A673 (cell line): Measurements from ENCODE around the gene OR6C76. TPM values are rescaled to one million over a fixed set of nuclear protein-coding genes. Genes with fewer than 3 reads are reported as not detected.
"Not testable (repeated sequence)": the region's sequence is repeated elsewhere in the genome, so short reads cannot be mapped to it uniquely, and the experiment has no call there.

Experiments
- BruUV-seq: library from RNA; stranded (reverse); fragments of 400-500 nt; replicated peaks from 2 replicates; lab custom pipeline; 2021; lab: Mats Ljungman, UMichigan
- CTCF ChIA-PET: fragments of 300-600 bp; sonication (Branson Sonifier 250); formaldehyde crosslinking; loops from one replicate; lab custom pipeline; 2022; ENCODE audit warnings: antibody characterized with exemption; lab: Charles Lee
- POLR2A ChIA-PET: fragments of 300-600 bp; sonication (Branson Sonifier 250); formaldehyde crosslinking; loops from one replicate; lab custom pipeline; 2022; ENCODE audit warnings: antibody characterized with exemption; ENCODE audit not compliant: low non-redundant PET; lab: Charles Lee
- DNase-seq: peaks from one replicate; pipeline ENCODE4 v3.0.0-alpha.2; 2015; ENCODE audit warnings: low spot score
- H3K27ac ChIP-seq: fragments of 200-600 bp; sonication (generic); 2 replicates; pipeline ENCODE4 v1.5.1; 2016; ENCODE audit warnings: mixed run types, low read depth, mild to moderate bottlenecking, mixed read lengths, antibody characterized with exemption, low read length; ENCODE audit not compliant: poor library complexity, severe bottlenecking
- H3K27me3 ChIP-seq: fragments of 200-600 bp; sonication (generic); replicated peaks from 2 replicates; pipeline ENCODE4 v1.6.1; 2017; ENCODE audit warnings: mixed run types, low read depth, mild to moderate bottlenecking, mixed read lengths, antibody characterized with exemption, low read length; ENCODE audit not compliant: insufficient read depth, poor library complexity
- H3K36me3 ChIP-seq: fragments of 200-600 bp; sonication (generic); 2 replicates; pipeline ENCODE4 v1.6.1; 2016; ENCODE audit warnings: mixed run types, mild to moderate bottlenecking, mixed read lengths, antibody characterized with exemption, low read length; ENCODE audit not compliant: insufficient read depth, poor library complexity, severe bottlenecking
- H3K4me1 ChIP-seq: fragments of 200-600 bp; sonication (generic); 2 replicates; pipeline ENCODE4 v1.6.1; 2017; ENCODE audit warnings: mixed run types, mild to moderate bottlenecking, mixed read lengths, antibody characterized with exemption, low read length; ENCODE audit not compliant: insufficient read depth, poor library complexity, severe bottlenecking
- H3K4me3 ChIP-seq: fragments of 200-600 bp; sonication (generic); 2 replicates; pipeline ENCODE4 v1.5.1; 2016; ENCODE audit warnings: low read depth, mixed run types, mild to moderate bottlenecking, mixed read lengths, low read length; ENCODE audit not compliant: poor library complexity, severe bottlenecking
- H3K9me3 ChIP-seq: fragments of 200-600 bp; sonication (generic); 2 replicates; pipeline ENCODE4 v1.6.1; 2016; ENCODE audit warnings: mixed run types, low read depth, mild to moderate bottlenecking, mixed read lengths, antibody characterized with exemption, low read length; ENCODE audit not compliant: poor library complexity, severe bottlenecking
- CTCF ChIP-seq: fragments of 300-800, 200-600 bp; sonication (generic); conservative IDR thresholded peaks from 2 replicates; pipeline ENCODE4 v1.5.1; 2017; ENCODE audit warnings: low read depth, mild to moderate bottlenecking, antibody characterized with exemption, low read length, moderate library complexity, mixed read lengths
- EZH2 ChIP-seq: fragments of 200-600 bp; sonication (generic); IDR thresholded peaks from 2 replicates; pipeline ENCODE4 v1.6.1; 2017; ENCODE audit warnings: borderline replicate concordance, low read depth, mild to moderate bottlenecking, mixed read lengths, antibody characterized with exemption, low read length; ENCODE audit not compliant: poor library complexity, severe bottlenecking
- intact Hi-C: fragments of 100-400 bp; cut with micrococcal nuclease; formaldehyde crosslinking; loops from one replicate; pipeline ENCODE4 v1.10.0; 2022; ENCODE audit not compliant: unreplicated experiment
- total RNA-seq: library from RNA; stranded (reverse); gene quantifications from 2 replicates; pipeline ENCODE4 v1.2.3, GENCODE V29; 2021

Gene OR6C76
- total RNA-seq, 1 experiment from 2014 or later, result not detected

- BruUV-seq, POLR2A ChIA-PET, CTCF ChIA-PET, H3K27ac ChIP-seq, H3K9me3 ChIP-seq, H3K4me1 ChIP-seq, H3K36me3 ChIP-seq, DNase-seq, intact Hi-C loops, H3K4me3 ChIP-seq: not testable (repeated sequence)
- peaks cover 28% of the 10 kb centered on the region for H3K27me3 ChIP-seq
These were observed 12.3 kb upstream of the OR6C76 start for GRCh38 chr12:55413498-55414388.

DNA sequence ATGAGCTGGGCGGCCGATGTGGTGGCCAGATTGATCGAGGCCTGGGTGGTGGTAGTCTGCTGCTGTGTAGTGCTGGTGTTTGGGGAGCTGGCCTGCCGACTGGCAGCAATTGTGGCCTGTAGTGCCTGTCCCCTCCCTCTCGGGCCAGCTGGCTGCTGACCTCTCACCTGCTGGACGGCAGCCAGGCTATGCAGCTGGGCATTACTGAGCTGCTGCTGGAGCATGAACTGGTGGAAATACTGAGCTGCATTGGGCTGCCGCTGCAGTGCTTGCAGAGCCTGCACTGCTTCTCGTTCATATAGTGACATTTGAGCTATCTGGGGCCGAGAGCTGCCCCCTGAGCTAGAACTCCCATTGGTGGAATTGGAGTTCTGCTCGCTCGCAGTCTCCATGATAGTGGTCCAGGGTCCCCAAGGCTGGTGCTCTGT is 11.6 kb upstream of the OR6C76 start:
- CTCF ChIA-PET, H3K4me1 ChIP-seq, H3K4me3 ChIP-seq, H3K36me3 ChIP-seq, DNase-seq, H3K9me3 ChIP-seq, intact Hi-C loops, H3K27ac ChIP-seq, POLR2A ChIA-PET, BruUV-seq: not testable (repeated sequence)
- peaks cover 28% of the 10 kb centered on the region for H3K27me3 ChIP-seq

GRCh38 chr12:55414889-55415288 is 11.2 kb upstream of the OR6C76 start:
- H3K27ac ChIP-seq, H3K9me3 ChIP-seq, CTCF ChIA-PET, BruUV-seq, intact Hi-C loops, H3K4me1 ChIP-seq, DNase-seq, H3K4me3 ChIP-seq, H3K36me3 ChIP-seq, POLR2A ChIA-PET: not testable (repeated sequence)
- H3K27me3 ChIP-seq, result peaks cover 28% of the 10 kb centered on the region

DNA sequence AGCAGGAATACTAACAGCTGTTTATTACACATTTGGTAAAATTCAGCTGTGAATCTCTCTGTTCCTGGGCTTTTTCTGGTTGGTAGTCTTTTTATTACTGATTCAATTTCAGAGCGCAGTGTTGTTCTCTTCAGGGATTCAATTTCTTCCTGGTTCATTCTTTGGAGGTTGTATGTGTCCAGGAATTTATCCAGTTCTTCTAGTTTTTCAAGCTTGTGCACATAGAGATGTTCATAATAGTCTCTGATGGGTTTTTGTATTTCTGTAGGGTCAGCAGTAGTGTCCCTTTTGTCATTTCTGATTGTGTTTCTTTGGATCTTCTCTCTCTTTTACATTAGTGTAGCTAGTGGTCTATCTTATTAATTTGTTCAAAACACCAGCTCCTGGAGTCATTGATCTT is 9.1 kb upstream of the OR6C76 start:
- H3K27me3 ChIP-seq, result peaks cover 28% of the 10 kb centered on the region
- no peak overlapping the region for H3K27ac ChIP-seq
- H3K36me3 ChIP-seq, result no peaks in the 10 kb centered on the region
- DNase-seq, result no peak
- ChIA-PET POLR2A (no interaction called here), CTCF (no interaction called here)
- no peak for TF ChIP-seq CTCF
- no peak for TF ChIP-seq EZH2
- no peaks in the 10 kb centered on the region for H3K4me1 ChIP-seq
- H3K9me3 ChIP-seq, result no peaks in the 10 kb centered on the region
- no TSS peak for BruUV-seq
- intact Hi-C loops, result no loop called here
- no peak overlapping the region for H3K4me3 ChIP-seq
